ENCODE results near the gene TPK1.

- TF ChIP-seq, protein P1, sequence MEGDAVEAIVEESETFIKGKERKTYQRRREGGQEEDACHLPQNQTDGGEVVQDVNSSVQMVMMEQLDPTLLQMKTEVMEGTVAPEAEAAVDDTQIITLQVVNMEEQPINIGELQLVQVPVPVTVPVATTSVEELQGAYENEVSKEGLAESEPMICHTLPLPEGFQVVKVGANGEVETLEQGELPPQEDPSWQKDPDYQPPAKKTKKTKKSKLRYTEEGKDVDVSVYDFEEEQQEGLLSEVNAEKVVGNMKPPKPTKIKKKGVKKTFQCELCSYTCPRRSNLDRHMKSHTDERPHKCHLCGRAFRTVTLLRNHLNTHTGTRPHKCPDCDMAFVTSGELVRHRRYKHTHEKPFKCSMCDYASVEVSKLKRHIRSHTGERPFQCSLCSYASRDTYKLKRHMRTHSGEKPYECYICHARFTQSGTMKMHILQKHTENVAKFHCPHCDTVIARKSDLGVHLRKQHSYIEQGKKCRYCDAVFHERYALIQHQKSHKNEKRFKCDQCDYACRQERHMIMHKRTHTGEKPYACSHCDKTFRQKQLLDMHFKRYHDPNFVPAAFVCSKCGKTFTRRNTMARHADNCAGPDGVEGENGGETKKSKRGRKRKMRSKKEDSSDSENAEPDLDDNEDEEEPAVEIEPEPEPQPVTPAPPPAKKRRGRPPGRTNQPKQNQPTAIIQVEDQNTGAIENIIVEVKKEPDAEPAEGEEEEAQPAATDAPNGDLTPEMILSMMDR (IDR thresholded peaks at IDR 0.05), result no peak
- no peak for TF ChIP-seq POLR2A (IDR thresholded peaks at IDR 0.05)
Observed at GRCh38 chr7:144720149-144720548, 115.7 kb downstream of the TPK1 start.
